ENCODE data around the gene CDR2. TPM values are rescaled to one million over a fixed set of nuclear protein-coding genes. Genes with fewer than 3 reads are reported as not detected.

CDR2 gene
- total and polyA plus RNA-seq, 2 of the 13 experiments (the other 11 are each of a cell fraction or from before 2014, with no cell fraction given): 59.0 to 78.9 TPM

DNA sequence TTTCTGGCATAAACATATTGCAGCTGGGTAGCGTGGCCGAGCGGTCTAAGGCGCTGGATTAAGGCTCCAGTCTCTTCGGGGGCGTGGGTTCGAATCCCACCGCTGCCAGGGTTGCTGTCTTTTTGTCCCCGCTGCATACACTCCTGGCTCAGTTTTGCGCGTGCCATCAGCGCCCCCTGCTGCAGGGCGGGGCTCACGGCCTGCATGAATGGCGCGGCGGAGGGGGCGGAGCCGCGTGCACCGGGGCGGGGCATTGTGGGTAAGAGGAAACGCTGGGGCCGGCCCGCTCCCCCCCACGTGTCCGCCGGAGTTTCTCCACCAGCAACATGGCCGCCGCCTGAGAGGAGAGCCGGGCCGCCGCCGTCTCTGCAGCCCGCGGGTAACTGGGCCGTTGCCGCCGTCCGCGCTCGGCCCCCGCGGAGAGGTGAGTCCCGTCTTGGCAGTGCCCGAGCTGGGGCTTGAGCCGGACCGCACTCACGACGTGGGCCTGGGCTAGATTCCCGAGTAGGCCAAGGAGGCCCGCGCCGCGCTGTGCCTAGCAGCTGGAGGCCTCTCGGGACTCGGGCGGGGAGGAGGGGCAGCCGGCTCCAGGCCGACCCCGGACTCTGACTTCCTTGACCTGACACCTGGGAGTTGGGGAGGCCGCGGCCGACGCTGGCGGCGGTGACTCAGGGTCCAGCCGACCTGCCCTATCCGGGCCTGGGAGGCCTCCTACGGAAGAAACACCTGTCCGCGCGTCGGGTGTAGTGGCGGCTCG, 77.1 kb downstream of the CDR2 start, which contains the start of gene POLR3E (continued):
- TF ChIP-seq HBP1 (CRISPR knock-in tag; IDR thresholded peaks at IDR 0.05; ENCODE audit: low read depth) (peak; percentile 81; the same call in 1 of the 2 replicates), ZNF17 (CRISPR knock-in tag; IDR thresholded peaks at IDR 0.05) (no peak), GZF1 (CRISPR knock-in tag; IDR thresholded peaks at IDR 0.05) (no peak; the same call in 1 of the 2 replicates), GATAD1 (CRISPR knock-in tag; IDR thresholded peaks at IDR 0.05) (peak; percentile 95), AGO2 (optimal IDR thresholded peaks at IDR 0.05; ENCODE audit: low read depth, low read length) (peak; percentile 97), RFX5 (IDR thresholded peaks at IDR 0.05; ENCODE audit: low read depth, low read length) (peak; percentile 27; the same call in 1 of the 2 replicates), TOPORS (CRISPR knock-in tag; IDR thresholded peaks at IDR 0.05) (peak; percentile 97), ZNF546 (CRISPR knock-in tag; conservative IDR thresholded peaks at IDR 0.05) (peak; percentile 94), NFRKB (IDR thresholded peaks at IDR 0.05) (peak; percentile 88), ZBTB44 (CRISPR knock-in tag; IDR thresholded peaks at IDR 0.05) (peak; percentile 96), SALL2 (CRISPR knock-in tag; IDR thresholded peaks at IDR 0.05) (peak; percentile 99), FOXP4 (CRISPR knock-in tag; IDR thresholded peaks at IDR 0.05) (peak; percentile 89), GFI1 (CRISPR knock-in tag; IDR thresholded peaks at IDR 0.05; ENCODE audit: borderline replicate concordance) (peak; percentile 80; the same call in 1 of the 2 replicates), SPEN (CRISPR knock-in tag; IDR thresholded peaks at IDR 0.05; ENCODE audit: low read depth) (peak; percentile 99), RBM39 (IDR thresholded peaks at IDR 0.05; ENCODE audit: low read depth, low read length, poor library complexity, severe bottlenecking) (peak; percentile 87), ZNF101 (CRISPR knock-in tag; IDR thresholded peaks at IDR 0.05; ENCODE audit: borderline replicate concordance, low read depth) (peak; percentile 77; the same call in 1 of the 2 replicates), TSC22D2 (CRISPR knock-in tag; IDR thresholded peaks at IDR 0.05; ENCODE audit: borderline replicate concordance) (peak; percentile 96), BCL6 (CRISPR knock-in tag; IDR thresholded peaks at IDR 0.05) (peak; percentile 63), ZKSCAN5 (CRISPR knock-in tag; IDR thresholded peaks at IDR 0.05) (peak; percentile 56; the same call in 1 of the 2 replicates), ZNF326 (CRISPR knock-in tag; IDR thresholded peaks at IDR 0.05; ENCODE audit: borderline replicate concordance) (no peak), CEBPB (IDR thresholded peaks at IDR 0.05; ENCODE audit: borderline replicate concordance, low read depth, low read length) (no peak)
- TF ChIP-seq, protein P1, sequence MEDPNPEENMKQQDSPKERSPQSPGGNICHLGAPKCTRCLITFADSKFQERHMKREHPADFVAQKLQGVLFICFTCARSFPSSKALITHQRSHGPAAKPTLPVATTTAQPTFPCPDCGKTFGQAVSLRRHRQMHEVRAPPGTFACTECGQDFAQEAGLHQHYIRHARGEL (CRISPR knock-in tag; IDR thresholded peaks at IDR 0.05): peak; percentile 88; the same call in 1 of the 2 replicates
- TF ChIP-seq, protein P2, sequence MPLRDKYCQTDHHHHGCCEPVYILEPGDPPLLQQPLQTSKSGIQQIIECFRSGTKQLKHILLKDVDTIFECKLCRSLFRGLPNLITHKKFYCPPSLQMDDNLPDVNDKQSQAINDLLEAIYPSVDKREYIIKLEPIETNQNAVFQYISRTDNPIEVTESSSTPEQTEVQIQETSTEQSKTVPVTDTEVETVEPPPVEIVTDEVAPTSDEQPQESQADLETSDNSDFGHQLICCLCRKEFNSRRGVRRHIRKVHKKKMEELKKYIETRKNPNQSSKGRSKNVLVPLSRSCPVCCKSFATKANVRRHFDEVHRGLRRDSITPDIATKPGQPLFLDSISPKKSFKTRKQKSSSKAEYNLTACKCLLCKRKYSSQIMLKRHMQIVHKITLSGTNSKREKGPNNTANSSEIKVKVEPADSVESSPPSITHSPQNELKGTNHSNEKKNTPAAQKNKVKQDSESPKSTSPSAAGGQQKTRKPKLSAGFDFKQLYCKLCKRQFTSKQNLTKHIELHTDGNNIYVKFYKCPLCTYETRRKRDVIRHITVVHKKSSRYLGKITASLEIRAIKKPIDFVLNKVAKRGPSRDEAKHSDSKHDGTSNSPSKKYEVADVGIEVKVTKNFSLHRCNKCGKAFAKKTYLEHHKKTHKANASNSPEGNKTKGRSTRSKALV (CRISPR knock-in tag; IDR thresholded peaks at IDR 0.05): no peak; the same call in 1 of the 2 replicates

All from HepG2 (cell line).